ENCODE results near the gene HHIP.

DNA sequence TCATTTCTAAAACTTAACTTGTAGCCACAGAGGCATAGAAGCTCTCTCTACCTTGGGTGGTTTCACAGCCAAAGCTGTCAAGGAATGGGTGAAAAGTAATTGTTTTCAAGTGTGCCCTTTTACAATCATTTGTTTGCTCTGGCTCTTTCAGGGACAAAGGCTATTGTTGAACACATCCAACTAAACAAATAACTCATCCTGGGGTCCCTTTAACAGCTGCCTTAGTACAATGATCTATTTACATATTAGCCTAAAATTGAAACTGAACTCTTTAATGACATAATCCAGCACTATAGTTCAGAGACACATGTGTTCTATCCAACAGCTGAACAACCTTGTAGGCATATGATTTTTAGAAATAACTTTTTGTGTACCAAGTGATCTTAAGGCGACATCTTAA is 3.7 kb downstream of the HHIP start:
- no peak for TF ChIP-seq CTCF (conservative IDR thresholded peaks at IDR 0.05)
- no peak for TF ChIP-seq ZFX (IDR thresholded peaks at IDR 0.05)
